Stimulated activated CD4-positive, alpha-beta T cell treated with anti-CD3 and anti-CD28 coated beads, Interleukin-1b, Interleukin-23, amount 100 ng/mL, for 4 hours (primary cell): ENCODE results near the gene PNPLA6.

Experiments used
- DNase-seq, 2 donors: peaks; one replicate each; pipeline ENCODE4 v3.0.0-alpha.2; 2020; ENCODE audit warnings: low read depth in 2 of 2

Gene PNPLA6

GRCh38 chr19:7515645-7516151, 19.8 kb upstream of the PNPLA6 start, which contains the start of gene ZNF358:
Gene ZNF358 (plus strand): TSS chr19:7516103. CDS start chr19:7519243, 3,140 bp downstream.
- peak in 1 of 2 donors; percentile 46 for DNase-seq

- DNase-seq, result no peak
Observed at GRCh38 chr19:7516333-7516732, 19.2 kb upstream of the PNPLA6 start.

GRCh38 chr19:7516878-7517277, 18.6 kb upstream of the PNPLA6 start:
- DNase-seq, result no peak

GRCh38 chr19:7519361-7520130, 16.0 kb upstream of the PNPLA6 start:
- no peak for DNase-seq

GRCh38 chr19:7520131-7521051, 15.1 kb upstream of the PNPLA6 start:
- DNase-seq, result no peak

- DNase-seq, result no peak
Observed at GRCh38 chr19:7521551-7522071, 13.9 kb upstream of the PNPLA6 start.

GRCh38 chr19:7522072-7522922, 13.2 kb upstream of the PNPLA6 start, which contains the start of gene MCOLN1:
Gene MCOLN1 (plus strand): TSS chr19:7522624. CDS start chr19:7522751, 127 bp downstream.
- DNase-seq, result peak; percentile 99 to 100

- no peak for DNase-seq
Observed at GRCh38 chr19:7522923-7523667, 12.4 kb upstream of the PNPLA6 start.

GRCh38 chr19:7524523-7524922, 11.0 kb upstream of the PNPLA6 start:
- no peak for DNase-seq

GRCh38 chr19:7524992-7525739, 10.4 kb upstream of the PNPLA6 start:
- no peak for DNase-seq

GRCh38 chr19:7526059-7526929, 9.2 kb upstream of the PNPLA6 start:
- no peak for DNase-seq

GRCh38 chr19:7527516-7528191, 7.9 kb upstream of the PNPLA6 start:
- no peak for DNase-seq

GRCh38 chr19:7528192-7528519, 7.4 kb upstream of the PNPLA6 start:
- no peak for DNase-seq

GRCh38 chr19:7528522-7529245, 6.8 kb upstream of the PNPLA6 start:
- no peak for DNase-seq

GRCh38 chr19:7529246-7529600, 6.3 kb upstream of the PNPLA6 start:
- DNase-seq, result no peak

- DNase-seq, result no peak
Observed at GRCh38 chr19:7529610-7530490, 5.7 kb upstream of the PNPLA6 start.
